ENCODE data around the gene ING2. TPM values are rescaled to one million over a fixed set of nuclear protein-coding genes. Genes with fewer than 3 reads are reported as not detected.
A peak's percentile ranks its signal among the peaks of the same experiment; 100 is the strongest.

ING2 gene
- total RNA-seq, 1 experiment from 2014 or later: 8.1 TPM

DNA sequence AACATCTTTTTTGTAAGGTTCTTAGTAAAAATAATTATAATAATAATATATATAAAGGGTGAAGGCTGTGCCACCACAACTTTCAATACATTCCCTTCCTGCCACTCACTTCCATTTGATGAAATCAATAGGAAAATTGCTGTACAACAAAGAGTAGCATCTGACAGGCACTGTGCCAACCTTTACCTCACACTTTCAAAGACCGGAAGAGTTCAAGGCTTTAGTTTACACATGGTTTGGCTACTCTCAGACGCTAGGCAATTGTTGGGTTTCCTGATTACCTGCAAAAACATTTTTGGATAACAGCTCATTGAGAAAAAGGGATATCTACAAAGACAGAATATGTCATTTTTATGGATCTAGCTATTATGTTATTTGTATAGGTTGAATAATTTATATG, 5.5 kb upstream of the ING2 start:
- no peak for DNase-seq (ENCODE audit: low spot score)

- no peak for DNase-seq (ENCODE audit: low spot score)
These were observed 5.1 kb upstream of the ING2 start for GRCh38 chr4:183499801-183500200.

- DNase-seq (ENCODE audit: low spot score): peak; percentile 29
These were observed 1.3 kb upstream of the ING2 start for GRCh38 chr4:183503497-183504063.

DNA sequence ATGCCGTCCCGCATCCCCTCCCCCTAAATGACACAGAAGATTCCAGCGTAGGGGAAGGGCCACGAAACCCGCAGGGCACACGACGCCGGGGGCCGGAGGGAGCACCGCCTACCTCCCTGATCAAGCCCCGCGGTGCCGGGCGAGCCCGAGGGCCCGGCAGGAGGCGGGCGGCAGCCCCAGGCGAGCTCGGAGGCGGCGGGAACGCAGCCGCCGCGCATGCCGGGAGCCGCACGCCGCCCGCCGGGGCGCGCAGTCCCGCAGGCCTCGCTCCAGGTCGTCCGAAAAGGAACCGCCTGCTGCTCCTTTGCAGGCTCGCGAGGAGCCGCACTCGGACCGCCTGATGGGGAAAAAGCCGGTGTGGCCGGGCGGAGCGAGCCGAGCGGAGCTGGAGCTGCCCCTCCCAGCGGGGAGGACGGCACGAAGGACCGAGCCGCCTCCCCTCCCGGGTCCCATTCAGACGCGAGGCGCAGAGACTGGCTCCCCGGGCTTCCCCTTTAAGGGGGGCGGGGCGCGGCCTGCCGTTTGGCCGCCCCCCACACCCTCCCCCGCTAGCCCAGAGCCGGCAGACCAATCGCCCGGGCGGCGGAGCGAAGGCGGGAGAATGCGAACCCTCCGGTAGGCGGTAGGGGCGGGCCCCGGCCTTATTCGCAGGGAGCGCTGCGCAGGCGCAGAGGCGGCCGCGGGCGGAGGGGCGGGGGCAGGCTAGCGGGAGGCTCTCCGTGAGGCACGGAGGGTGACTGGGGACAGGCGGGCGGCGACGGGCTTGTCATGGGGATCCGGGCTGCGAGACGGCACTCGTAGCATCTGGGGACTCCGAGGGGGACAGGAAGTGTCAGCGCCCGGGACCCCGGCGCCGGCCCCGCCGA, 561 bp upstream of the ING2 start:
- peak; percentile 92 for DNase-seq (ENCODE audit: low spot score)

- peak; percentile 76 for DNase-seq (ENCODE audit: low spot score)
These were observed 942 bp downstream of the ING2 start for GRCh38 chr4:183505611-183506388.

GRCh38 chr4:183506389-183506735, 1.5 kb downstream of the ING2 start:
- no peak for DNase-seq (ENCODE audit: low spot score)

GRCh38 chr4:183507925-183508696, 3.3 kb downstream of the ING2 start:
- DNase-seq (ENCODE audit: low spot score): no peak

- no peak for DNase-seq (ENCODE audit: low spot score)
These were observed 4.0 kb downstream of the ING2 start for GRCh38 chr4:183508697-183509335.

- no peak for DNase-seq (ENCODE audit: low spot score)
These were observed 10.6 kb downstream of the ING2 start for GRCh38 chr4:183515411-183515810.

DNA sequence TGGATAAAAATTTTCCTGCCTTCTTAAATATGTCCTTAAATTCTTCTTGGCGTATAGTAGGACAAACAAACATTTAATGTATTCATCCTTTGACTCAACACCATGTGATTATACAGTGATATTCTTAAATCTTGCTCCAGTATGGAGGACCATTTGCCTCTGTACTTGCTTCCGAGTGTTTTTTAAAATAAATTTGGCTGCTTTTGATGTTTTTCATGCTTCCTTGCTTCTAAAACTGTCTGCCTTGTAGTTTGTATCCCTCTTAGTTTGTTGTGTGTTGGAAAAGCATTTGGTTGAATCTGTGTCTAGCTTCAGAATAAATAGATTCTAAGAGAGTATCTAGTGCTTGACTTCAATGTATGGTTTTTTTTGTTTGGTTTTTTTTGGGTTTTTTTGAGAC, 12.3 kb downstream of the ING2 start:
- no peak for DNase-seq (ENCODE audit: low spot score)

DNA sequence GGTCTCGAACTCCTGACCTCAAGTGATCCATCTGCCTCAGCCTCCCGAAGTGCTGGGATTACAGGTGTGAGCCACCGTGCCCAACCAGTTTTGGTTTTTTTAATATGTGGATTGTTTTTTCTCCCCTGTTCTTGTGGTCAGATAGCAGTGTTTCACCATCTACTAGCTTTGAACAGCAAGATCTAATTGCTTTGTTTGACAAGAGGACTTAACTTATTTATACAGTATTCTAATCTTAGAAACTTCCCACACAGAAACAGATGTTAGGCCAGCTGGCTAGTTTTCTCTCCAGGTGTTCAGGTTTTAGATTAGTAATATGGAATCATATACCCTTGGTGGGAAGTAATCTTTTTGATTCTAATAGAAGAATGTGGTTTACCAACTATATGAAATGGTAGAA, 12.9 kb downstream of the ING2 start:
- DNase-seq (ENCODE audit: low spot score): no peak

DNA sequence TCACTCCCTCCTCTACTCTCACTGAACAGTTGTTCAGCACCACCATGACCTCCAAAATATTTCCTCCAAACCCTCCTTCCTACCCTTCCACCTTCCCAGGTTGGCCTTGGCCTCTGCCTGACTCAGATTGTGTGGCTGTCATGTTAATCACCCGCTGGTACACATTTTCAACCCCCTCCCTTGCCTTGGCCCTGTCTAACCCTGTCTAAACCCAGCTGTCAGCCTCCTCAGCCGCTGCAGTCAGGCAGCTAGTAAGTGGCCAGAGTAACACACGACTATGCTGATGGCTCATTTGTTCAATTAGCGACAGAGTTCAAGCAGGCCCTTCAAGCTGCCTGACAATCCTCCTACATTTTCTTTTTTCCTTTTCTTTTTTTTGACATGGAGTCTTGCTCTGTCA, 18.0 kb downstream of the ING2 start:
- DNase-seq (ENCODE audit: low spot score): no peak

DNA sequence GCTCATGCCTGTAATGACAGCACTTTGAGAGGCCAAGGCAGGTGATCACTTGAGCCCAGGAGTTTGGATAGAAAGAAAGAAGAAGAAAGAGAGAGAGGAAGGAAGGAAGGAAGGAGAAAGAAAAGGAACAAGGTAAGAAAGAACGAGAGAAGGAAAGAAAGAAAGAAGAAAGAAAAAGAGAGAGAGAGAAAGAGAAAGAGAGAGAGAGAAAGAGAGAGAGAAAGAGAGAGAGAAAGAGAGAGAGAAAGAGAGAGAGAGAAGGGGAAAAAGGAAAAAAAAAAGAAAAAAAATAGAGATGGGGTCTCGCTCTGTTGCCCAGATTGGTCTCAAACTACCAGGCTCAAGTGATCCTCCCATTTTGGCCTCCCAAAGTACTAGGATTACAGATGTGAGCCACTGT, 22.5 kb downstream of the ING2 start:
- DNase-seq (ENCODE audit: low spot score): no peak

DNA sequence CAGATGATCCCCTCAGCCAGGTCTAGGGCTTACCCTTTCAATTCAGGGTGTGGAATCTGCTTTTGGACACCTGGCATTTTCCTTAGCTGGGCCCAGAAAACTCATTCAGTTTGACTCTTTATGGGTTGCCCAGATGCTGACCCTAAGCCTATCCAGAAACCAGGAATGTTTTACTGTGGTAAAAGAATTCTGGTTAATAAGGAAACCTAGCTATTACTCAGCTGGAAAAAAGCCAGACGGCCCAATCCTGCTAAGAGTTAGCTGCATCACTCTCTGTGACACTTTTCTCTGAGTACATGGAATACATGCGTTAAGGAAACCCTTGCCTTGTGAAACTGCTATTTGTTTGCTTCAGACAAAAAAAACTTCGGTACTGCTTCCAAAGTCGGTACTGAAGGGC, 28.0 kb downstream of the ING2 start:
- no peak for DNase-seq (ENCODE audit: low spot score)

DNA sequence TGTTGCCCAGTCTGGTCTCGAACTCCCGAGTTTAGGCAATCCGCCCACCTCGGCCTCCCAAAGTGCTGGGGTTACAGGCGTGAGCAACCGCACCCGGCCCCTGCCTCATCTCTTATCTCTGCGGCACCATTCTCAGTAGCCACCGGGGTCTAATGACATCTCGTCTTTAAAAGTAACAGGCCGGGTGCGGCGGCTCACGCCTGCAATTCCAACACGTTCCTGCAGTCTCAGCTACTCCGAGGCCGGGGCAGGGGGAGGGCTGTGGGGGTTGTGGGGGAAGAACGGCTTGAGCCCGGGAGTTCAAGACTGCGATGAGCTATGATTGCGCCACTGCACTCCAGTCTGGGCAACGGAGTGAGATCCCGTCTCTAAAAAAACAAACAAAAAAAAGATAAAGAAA, 28.8 kb downstream of the ING2 start:
- DNase-seq (ENCODE audit: low spot score): no peak

DNA sequence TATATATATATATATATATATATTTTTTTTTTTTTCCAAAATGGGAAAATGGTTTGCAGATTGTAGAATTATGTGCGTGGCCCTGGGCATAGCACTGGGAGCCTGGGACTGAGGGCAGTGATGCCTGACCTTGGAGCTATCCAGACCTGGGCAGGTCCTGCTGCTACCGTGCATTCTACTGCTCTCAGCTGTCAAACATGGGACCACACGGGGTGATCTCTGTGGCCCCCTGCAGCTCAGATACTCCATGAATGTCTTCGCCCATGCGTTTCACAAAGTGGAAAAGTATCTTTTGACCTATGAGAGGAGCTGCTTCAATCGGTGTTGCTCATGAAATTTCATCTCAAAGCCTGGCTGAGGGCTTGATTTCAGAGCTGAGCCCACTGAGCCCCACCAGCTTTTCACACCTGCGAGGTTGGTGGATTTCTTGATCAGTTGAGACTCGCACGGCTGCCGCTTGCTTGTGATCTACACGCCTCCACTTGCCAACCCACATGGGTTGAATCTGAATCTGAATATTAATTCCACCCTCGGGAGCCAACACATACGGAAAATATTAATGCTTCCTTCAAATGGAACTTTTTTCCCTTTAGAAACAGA, 35.7 kb downstream of the ING2 start:
- DNase-seq (ENCODE audit: low spot score): no peak

GRCh38 chr4:183541010-183541751, 36.3 kb downstream of the ING2 start:
- no peak for DNase-seq (ENCODE audit: low spot score)

- DNase-seq (ENCODE audit: low spot score): no peak
These were observed 36.8 kb downstream of the ING2 start for GRCh38 chr4:183541752-183542040.

GRCh38 chr4:183543435-183543834, 38.6 kb downstream of the ING2 start:
- DNase-seq (ENCODE audit: low spot score): no peak

- no peak for DNase-seq (ENCODE audit: low spot score)
These were observed 39.3 kb downstream of the ING2 start for GRCh38 chr4:183544109-183544508.

DNA sequence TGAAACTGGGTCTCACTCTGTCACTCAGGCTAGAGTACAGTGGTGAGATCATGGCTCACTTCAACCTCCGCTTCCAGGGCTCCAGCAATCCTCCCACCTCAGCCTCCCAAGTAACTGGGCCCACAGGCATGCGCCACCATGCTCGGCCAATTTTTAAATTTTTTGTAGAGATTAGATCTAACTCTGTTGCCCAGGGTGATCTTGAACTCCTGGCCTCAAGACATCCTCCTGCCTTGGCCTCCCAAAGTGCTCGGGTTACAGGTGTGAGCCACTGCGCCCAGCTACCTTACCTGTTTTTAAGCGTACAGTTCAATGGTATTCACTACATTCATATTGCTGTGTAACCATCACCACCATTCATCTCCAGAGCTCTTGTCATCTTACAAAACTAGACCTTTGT, 41.5 kb downstream of the ING2 start:
- DNase-seq (ENCODE audit: low spot score): no peak

Measured in HT-29 (cell line).